ENCODE results near the gene GNPAT.

DNA sequence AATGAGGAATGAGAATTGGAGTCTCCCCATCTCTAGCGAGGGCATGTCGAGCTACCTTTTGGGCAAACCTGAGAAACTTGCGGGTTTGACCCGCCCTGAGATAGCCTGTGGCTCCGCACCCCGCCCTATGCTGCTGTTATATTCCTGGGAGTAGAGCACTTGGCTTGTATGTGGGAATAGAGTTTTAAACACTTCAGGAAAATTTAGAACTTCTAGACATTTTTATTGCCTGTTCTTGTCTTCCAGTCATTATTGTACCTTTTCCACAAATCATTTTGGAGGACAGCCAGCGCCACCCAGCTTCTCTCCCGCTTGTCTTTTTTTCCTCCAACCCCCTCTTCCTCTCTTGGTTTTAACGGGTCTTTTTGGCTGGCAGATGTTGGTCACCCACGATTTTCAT, 738 bp downstream of the GNPAT start:
- TF ChIP-seq POLR2AphosphoS5 (IDR thresholded peaks at IDR 0.05; ENCODE audit: low read depth, low read length) (no peak), TAF1 (IDR thresholded peaks at IDR 0.05; ENCODE audit: borderline replicate concordance, low read depth, low read length) (no peak)
